ENCODE measurements around the gene COX4I1.

COX4I1 gene

DNA sequence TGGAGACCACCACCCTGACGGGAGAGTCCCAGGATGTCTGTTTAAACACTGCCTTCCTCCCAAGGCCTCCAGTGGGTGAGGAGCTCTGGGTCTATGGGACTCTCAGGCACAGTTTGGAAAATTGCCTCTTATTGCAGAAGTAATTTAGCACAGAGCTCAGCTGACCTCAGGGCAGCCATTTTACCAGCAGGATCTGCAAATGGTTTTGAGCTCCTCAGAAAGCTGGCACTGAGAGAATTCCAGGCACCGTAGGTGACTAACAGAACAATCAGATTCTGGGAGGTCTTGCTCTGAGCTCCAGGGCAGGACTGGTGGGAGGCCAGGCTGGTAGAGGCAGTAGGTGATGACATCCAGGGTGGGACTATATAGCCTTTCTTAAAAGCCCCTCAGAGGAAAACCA is 31.3 kb upstream of the COX4I1 start:
- no peak for DNase-seq

DNA sequence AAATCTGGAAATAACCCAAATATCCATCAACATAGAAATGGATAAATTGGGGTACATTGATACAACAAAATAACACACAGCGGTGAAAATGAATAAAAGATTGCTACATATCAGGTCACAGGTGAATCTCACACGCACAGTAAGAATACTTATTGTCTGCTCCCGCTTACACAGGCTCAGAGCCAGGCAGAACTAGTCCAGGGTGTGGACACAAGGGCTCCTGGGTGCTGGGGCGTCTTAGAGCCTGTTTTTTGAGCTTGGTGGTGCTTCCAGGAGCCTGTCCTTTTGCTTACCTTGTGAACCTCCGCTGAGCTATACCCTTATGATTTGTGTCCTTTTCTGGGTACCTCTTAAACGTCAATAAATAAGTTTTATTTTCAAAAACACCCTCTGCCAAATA is 28.8 kb upstream of the COX4I1 start:
- DNase-seq, result no peak

DNA sequence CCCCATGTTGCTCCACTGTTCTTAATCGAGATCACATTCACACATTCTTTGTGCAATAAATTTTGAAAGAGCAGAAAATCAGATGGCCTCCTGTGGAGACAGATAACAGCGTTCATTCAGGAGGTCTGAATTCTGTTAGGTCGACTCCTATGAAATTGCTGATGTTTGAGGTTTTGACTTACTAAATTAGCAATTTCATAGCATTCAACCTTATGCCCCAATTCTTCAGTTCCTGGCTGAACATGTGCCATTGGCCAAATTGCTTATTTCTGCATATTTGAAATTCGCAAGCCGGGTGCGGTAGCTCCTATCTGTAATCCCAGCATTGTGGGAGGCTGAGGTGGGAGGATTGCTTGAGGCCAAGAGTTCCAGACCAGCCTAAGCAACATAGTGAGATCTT is 26.5 kb upstream of the COX4I1 start:
- no peak for DNase-seq

DNA sequence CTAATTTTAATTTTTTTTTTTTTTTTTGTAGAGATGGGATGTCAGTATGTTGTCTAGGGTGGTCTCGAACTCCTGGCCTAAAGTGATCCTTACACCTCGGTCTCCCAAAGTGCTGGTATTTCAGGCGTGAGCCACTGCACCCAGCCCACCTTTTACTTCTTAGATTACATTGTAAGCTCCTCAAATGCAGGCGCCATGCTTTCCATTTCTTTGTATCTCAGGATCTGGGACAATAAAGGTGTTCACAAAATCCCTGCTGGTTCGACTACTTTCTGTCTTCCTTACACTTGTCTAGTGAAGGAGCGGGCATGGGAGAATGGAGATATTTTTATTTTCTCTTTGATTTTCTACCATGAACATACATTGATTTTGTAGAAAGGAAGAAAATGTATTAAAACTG is 25.4 kb upstream of the COX4I1 start:
- no peak for DNase-seq

DNA sequence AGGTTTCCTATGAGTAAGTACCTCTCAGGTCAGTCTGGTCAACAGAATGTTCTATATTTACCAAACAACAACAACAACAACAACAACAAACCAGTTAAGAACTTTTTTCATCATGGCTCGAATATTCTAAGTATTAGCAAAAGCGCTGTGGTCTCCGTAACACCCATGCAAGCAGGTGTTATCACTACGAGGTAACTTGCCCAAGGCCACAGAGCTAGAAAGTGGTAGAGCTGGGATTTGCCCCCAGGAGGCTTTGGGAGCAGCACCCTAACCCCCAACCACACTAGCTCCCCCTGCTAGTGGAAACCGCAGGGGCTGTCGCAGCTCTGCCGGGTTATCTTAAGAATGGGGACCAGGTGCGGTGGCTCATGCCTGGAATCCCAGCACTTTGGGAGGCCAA is 24.7 kb upstream of the COX4I1 start:
- DNase-seq, result no peak

DNA sequence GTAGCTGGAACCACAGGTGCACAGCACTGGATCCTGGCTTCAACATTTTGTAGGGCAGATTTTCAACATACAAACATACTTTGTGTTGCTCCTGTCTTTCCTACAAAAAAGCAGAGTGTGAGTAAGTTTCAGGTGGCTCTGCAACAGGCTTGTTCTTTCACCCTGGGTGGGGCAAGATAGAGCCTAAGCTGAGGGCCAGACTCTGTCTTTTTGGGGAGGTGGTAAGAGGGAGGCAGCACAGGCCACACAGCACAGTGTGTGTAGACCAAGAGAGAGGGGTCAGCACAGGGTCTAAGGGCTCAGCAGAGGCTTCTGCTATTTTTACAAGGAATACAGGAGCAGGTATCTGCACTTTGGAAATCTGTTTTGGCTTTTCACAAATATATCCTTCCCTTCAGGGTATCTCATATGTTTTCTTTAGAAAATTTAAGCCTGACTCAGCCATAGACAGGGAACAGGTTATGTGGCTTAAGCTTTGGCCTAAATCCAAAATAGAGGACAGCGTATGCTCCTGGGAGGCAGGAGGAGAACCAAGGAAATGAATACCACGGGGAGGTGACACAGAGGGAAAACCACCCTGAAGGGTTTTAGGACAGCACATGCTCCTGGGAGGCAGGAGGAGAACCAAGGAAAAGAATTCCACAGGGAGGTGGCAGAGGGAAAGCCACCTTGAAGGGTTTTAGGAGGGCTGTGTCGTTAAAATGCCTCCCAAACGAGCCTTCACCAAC is 21.7 kb upstream of the COX4I1 start:
- no peak for DNase-seq

DNA sequence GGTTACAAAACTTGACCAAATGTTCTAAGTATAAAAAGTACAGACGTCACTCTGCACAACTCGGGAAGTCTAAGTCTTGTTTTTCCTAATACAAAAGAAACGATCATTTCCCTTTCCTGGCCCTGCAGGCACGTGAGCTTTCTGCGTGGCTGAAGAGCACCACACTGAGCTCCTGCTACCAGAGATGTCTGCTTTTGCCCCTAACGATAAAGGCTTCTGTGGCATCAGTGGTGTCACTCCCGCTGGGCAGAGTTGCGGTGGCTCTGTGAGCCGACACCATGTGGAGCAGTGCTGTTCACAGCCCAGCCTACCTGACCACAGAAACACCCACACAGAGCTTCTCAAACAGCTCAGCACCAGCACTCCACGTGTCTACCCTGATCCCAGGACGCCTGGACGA is 20.6 kb upstream of the COX4I1 start:
- no peak for DNase-seq

DNA sequence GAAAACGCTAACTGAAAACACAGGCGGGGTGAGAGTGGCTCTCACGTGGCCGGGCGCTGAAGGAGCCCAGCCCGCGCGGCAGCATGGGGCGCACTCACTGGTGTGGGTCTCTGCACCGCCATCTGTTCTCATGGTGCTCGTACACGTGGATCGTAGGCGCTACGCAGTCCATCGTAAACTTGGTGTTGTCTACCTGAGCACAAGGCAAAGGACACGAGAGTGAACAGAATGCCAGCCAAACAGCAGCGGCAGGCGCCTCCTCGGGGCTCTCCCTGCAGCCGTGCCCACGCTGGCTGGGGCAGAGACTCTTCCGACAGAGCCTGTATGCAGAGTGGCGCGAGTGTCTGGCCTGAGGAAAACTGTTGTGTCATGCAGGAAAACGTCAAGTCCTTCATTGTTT is 19.2 kb upstream of the COX4I1 start:
- DNase-seq, result no peak

DNA sequence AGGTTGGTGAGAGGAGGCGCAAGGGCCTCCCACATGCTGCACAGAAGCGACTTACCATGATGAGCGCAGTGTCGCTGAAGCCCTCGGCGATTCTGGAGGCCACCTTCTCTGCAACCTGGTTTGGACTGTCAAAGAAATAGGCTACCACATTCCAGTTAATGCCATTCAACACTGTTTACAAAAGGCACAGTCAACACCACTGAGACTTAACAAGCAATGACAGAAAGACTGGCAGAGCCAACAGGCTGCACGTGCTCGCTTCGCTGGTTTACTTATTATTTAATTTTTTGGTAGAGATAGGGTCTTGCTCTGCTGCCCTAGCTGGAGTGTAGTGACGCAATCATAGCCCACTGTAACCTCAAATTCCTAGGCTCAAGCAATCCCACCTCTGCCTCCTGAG is 18.3 kb upstream of the COX4I1 start:
- no peak for DNase-seq

DNA sequence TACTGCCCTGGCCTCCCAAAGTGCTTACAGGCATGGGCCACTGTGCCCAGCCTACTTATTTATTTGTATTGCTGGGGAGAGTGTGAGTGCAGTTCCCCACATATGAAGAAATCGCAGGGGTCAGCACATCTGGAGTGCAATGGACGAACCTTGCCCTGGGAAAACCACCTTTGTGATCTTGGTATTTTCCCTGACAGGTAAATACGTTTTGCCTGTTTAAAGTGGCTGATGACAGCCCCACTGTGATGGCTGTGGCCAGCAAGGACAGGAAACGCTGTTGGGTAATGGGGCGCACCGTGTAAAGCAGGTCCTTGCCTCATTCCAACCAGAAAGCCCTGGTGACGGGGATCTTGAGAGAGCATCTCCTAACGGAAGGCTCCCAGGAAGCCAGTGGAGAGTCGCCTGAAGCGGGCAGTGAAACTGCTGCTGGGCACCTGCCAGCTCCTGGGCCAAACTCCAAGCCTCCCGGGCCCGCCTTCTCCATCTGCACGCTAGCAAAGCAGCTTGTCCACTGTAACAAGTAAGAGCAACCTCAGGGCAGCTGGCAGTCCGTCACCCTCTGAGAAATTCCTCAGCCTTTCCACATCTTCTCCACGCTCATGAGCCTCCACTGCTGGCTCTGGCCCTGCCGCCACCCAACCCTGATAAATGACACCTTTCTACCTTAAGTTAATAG is 17.7 kb upstream of the COX4I1 start:
- DNase-seq, result peak; percentile 14 to 50

DNA sequence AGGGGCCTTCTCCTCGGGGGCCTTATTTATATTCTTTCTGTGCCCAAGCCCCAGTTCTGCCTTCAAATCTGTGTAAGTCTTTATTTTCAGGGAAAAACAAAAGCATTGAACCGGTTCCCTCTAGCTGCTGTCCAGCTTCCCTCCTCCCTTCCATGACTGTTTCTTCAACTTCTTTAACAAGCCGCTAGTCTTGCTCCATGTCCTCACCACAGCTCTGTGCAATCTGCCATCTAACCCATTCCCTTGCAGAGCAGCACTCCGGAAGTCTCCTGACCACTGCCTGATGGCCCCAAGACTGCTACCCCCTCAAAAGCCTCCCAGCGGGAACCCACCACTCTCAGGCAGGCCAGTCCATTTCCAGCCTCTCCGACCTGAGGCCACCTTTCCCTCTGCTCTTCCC is 17.0 kb upstream of the COX4I1 start:
- DNase-seq, result no peak

DNA sequence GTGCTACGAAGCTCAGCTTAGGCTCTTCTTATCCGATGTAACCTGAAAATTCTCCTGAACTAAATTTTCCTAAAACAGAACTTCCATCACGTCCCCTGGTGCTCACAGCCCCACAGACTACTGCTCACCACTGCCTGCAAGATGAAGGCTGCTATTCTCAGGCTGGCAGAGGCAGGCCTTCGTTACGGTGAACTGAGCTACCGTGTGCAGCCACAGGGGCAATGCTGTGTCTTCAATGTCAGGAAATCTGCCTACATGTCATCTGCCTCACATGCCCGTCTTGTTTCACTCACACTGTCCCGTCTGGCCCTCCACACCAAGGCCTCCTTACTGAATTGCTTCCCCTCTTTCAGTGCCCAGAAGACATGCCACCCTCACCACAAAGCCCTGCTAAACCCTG is 16.1 kb upstream of the COX4I1 start:
- no peak for DNase-seq

DNA sequence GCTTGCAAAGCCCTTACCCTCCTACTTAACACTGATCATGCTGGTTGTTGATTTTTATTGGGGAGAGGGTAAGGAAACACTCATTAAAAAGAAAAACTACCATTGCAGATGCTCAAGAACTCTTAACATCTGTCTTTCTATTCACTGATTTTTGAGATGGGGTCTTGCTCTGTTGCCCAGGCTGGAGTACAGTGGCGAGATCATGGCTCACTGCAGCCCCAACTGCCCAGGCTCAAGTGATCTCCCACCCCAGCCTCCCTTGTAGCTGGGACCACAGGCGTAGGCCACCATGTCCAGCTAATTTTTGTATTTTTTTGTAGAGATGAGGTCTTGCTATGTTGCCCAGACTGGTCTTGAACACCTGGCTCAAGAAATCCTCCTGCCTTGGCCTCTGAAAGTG is 14.7 kb upstream of the COX4I1 start:
- DNase-seq, result no peak

DNA sequence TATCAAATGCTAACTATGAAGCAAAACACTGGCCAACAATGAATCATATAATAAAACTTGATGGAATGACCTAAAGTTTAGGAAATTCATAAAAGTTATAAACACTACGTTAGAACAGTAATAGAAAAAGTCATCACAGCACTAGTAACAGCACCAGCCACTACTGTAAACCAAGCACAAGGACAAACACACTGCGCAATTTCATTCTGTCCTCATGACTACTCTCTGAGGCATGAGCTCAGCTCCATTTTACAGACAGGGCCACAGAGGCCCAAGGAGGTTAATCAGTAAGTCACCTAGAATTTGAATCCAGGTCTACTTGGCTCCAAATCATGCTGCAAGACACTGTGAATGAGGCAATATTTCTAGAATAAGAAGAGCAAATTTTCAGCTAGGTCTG is 13.6 kb upstream of the COX4I1 start:
- DNase-seq, result no peak

DNA sequence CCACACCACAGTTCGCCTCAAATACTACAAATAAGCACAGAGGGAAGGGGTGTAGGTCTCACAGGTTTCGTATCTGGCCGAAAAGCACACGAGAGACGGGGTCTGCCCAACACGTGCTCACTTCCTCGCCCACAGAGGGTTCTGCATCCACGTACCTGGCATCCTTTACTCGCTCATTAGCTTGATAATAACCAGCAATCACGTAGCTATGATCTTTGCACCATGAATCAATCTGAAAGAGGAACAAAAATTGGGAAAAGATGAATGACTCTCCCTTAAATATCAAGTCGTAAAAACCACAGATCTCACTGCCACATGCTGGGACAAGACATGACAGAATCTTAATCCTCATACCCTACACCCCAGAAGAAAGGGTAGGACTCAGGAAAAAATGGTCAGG is 10.7 kb upstream of the COX4I1 start:
- no peak for DNase-seq

DNA sequence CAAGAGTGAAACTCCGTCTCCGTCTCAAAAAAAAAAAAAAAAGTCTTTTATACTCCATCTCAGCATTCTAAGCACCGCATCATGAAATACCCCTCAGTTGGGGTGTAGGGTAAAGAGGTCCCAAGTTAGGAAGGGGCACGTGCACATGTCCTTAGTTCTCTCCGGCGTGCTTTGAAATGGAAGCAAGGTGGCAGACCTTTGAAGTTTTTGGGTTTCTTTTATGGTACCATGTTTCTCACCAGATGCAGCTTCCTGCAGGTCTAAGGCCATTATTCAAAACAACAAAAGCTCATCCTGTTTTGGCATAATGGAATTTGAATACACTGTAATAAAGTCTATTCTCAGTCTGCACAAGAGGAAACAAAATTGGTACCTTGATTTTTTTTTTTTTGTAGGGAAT is 9.7 kb upstream of the COX4I1 start:
- no peak for DNase-seq

DNA sequence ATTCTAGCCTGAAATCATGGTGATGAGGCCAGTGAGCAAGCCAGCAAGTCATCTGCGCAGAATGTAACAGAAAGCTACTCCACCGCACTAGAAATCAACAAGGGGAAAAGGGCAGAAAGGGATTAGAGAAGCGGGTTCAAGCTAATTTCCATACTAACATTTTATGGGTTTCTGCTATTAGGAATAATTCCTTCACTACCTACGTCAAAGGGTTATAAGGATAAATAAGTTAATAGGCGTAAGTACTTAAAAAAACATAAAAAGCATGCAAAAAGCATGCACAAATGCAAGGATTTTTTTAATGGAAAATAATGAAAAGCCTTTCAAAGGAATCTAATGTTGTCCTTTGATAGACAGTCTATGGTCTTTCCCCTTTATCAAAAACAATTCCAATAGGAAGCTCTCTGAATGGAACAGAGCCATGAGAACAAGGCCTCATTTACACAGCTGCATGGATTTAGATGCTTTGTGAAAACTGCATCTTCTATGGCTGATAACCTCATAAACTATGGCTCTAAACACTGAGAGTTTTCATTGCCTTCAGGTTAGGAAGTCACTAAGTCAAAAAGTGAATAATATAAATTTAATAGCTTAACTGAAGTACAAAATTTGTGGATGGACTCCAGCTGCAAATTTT is 5.7 kb upstream of the COX4I1 start:
- no peak for DNase-seq

DNA sequence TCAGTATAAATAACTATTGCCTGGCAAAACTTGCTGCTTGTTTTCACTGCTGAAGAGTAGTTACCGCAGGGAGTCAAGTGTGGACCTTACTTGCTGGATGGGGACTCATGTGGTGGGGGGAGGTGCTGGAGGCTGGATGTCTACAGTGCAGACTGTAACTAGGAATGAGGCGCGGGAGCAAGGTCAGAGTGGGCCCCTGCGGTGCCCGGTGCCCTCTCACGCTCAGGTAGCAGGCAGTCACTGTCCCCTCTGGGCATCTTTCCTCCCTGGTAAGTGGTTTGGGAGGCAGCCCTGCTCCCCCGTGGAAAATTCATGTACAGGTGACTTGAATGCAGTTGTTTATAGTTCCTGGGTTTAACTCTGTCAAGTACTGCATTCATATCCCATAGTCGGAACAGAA is 4.8 kb upstream of the COX4I1 start:
- no peak for DNase-seq

DNA sequence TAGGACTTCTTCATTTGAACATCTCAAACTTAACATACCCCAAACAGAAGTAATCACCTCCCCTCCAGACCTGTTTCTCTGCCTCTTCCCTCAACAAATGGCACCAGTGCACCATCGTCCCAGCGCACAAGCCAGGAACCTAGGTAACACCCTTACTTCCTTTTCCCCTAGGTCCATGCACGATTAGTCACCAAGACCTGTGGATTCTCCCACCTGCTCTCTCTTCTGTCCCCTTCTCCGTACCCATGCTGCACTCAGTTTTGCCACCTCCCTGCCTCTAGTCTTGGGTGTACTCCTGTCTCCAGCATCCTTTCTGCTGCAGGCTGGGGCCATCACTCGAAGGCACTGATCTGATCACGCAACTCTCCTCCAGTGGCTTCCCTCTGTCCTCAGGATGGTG is 3.3 kb upstream of the COX4I1 start:
- DNase-seq, result no peak

DNA sequence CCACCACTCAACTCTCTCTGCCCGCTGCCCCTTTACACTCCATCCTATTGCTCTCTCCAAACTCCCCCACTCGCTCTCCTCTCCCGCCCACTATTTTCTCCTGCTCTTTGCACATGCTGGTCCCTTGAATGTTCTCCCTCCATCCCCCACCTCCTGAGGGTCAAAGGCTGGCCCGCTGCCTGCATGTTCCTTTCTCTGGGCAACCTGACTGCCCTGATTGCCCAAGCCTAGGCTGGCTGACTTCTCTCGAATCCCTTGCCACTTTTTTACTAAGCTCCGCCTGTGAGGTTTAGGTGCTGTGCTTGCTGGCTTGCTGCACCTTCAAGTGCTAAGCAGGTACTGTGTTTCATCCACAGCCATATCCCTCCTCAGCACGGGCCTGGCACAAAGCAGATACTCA is 2.9 kb upstream of the COX4I1 start:
- DNase-seq, result no peak

DNA sequence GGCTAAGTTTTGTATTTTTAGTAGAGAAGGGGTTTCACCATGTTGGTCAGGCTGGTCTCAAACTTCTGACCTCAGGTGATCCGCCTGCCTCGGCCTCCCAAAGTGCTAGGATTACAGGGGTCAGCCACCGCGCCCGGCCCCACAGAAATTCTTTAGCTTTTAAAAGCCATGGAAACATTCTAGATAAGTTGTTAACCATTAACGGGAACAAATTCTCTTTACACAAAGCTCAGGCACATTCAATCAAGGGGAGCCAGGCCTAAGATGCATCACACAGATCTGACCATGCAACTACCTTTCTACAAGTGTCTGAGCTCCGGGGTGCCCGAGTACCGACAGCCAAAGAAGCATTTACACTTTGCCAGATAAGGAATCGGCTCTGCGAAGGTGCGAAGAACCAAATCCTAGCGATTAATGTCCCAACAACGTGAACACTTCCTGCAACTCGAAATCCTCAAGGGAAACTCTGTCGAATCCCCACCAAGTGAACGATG is 1.2 kb upstream of the COX4I1 start:
- DNase-seq, result no peak

DNA sequence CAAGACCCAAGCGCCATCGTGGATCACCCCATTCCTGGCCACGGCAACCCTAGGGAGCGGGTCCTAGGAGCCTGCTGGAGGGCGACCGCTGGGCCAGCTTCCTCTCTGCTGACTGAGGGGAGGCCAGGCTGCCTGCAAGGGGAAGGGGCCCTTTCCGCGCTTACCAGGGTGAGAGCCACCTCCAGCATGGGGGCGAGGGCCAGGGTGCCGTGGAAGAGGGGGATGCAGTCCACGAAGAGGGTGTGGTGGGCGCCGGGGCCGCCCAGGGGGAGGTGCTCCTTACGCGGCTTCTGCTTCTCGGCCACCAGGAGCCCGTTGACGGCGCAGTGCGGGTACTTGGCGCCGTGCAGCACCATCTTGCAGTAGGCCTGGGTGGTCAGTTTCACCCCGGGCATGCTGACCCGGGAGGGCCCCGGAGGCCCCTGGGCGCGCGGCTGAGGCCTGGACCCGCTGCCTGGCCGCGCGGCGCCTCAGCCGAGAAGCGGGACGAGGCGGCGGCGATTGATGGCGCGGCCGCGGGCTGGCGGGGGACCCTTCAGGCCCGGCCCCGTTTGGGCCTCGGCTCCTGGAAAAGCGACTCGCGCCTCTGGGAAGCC is 496 bp upstream of the COX4I1 start:
- DNase-seq, result no peak

DNA sequence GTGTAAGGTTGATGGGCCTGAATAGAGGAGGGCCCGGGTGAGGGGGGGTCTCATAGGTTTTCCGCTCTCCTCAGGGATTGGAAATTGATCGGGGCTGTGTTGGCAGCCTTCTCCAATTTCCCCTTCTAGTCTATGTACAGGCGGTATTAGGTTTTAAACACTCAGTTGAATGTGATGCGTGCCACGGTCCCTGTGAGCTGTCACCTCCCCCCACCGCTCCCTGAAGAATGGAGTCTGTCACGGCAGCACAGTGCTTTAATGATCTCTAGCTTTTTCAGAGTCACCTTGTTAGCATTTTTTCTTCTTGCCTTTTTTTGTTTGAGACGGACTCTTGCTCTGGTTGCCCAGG is 800 bp downstream of the COX4I1 start:
- no peak for DNase-seq

DNA sequence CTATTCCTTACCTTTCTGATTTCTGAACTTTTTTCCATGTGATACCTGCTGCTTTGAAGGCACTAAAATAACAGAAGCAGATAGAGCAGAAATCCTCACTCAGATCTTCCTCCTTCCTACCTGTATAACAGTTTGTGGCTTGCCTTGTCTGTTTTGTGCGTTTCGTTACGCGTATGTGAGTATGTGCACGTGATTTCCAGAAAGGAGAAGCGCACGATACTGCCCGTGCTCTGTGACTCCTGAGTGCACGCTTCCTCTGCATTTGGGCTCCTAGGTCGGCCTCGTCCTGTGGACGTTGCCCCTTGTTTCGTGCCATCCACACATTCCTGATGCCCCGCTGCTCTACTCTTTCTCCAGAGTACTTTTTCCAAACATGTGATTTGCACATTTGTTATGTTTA is 4.1 kb downstream of the COX4I1 start:
- DNase-seq, result no peak

Data from hippocampal formation (tissue), 2 donors.